Measurements from ENCODE around the gene BPIFB3. TPM values are rescaled to one million over a fixed set of nuclear protein-coding genes. Genes with fewer than 3 reads are reported as not detected.

The BPIFB3 gene
- total RNA-seq, 2 donors from 2014 or later = not detected

GRCh38 chr20:33065785-33066184, 12.1 kb downstream of the BPIFB3 start:
- no peaks in the 10 kb centered on the region for H3K27me3 ChIP-seq
- H3K9me3 ChIP-seq = no peaks in the 10 kb centered on the region
- no peak overlapping the region for H3K27ac ChIP-seq
- no peak overlapping the region for H3K4me3 ChIP-seq
- no peaks in the 10 kb centered on the region for H3K4me1 ChIP-seq
- H3K36me3 ChIP-seq = no peaks in the 10 kb centered on the region
- no peak for DNase-seq (ENCODE audit: low spot score)
- TF ChIP-seq, protein P1, sequence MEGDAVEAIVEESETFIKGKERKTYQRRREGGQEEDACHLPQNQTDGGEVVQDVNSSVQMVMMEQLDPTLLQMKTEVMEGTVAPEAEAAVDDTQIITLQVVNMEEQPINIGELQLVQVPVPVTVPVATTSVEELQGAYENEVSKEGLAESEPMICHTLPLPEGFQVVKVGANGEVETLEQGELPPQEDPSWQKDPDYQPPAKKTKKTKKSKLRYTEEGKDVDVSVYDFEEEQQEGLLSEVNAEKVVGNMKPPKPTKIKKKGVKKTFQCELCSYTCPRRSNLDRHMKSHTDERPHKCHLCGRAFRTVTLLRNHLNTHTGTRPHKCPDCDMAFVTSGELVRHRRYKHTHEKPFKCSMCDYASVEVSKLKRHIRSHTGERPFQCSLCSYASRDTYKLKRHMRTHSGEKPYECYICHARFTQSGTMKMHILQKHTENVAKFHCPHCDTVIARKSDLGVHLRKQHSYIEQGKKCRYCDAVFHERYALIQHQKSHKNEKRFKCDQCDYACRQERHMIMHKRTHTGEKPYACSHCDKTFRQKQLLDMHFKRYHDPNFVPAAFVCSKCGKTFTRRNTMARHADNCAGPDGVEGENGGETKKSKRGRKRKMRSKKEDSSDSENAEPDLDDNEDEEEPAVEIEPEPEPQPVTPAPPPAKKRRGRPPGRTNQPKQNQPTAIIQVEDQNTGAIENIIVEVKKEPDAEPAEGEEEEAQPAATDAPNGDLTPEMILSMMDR (IDR thresholded peaks at IDR 0.05) = no peak

DNA sequence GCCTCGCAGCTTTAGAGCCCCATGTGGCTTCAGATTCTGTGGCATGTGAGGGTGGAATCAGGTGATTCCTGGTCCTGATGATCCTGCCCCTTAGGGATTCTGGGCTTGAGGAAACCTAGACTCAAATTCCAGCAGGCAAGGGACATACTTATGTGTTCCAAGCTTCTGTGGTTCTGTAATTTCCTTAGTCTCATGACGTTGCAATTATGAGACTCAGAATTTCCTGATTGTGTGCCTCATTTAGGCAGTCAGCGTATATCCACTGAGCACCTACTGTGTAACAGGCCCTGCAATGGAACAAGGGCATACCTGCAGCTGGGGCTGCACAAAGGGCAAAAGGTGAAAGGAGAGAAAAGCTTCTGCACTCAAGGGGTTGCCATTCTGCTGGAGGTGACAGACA, 14.1 kb downstream of the BPIFB3 start:
- no peaks in the 10 kb centered on the region for H3K36me3 ChIP-seq
- H3K9me3 ChIP-seq = no peaks in the 10 kb centered on the region
- no peak overlapping the region for H3K27ac ChIP-seq
- H3K27me3 ChIP-seq = no peaks in the 10 kb centered on the region
- no peaks in the 10 kb centered on the region for H3K4me1 ChIP-seq
- H3K4me3 ChIP-seq = no peak overlapping the region
- no peak for DNase-seq (ENCODE audit: low spot score)
- TF ChIP-seq, protein P1 (IDR thresholded peaks at IDR 0.05) = no peak

- no peaks in the 10 kb centered on the region for H3K4me1 ChIP-seq
- H3K4me3 ChIP-seq = no peak overlapping the region
- TF ChIP-seq, protein P1 (IDR thresholded peaks at IDR 0.05) = no peak
- no peak overlapping the region for H3K27ac ChIP-seq
- no peaks in the 10 kb centered on the region for H3K9me3 ChIP-seq
- DNase-seq (ENCODE audit: low spot score) = no peak
- H3K27me3 ChIP-seq = no peaks in the 10 kb centered on the region
- H3K36me3 ChIP-seq = no peaks in the 10 kb centered on the region
These were observed 14.7 kb downstream of the BPIFB3 start for GRCh38 chr20:33068251-33068939.

- TF ChIP-seq, protein P1 (IDR thresholded peaks at IDR 0.05) = no peak
- Histone ChIP-seq H3K4me1 (no peaks in the 10 kb centered on the region), H3K27ac (no peak overlapping the region), H3K36me3 (no peaks in the 10 kb centered on the region), H3K27me3 (no peaks in the 10 kb centered on the region), H3K4me3 (no peak overlapping the region), H3K9me3 (no peaks in the 10 kb centered on the region)
- DNase-seq (ENCODE audit: low spot score) = no peak
These were observed 16.0 kb downstream of the BPIFB3 start for GRCh38 chr20:33069673-33070072.

- Histone ChIP-seq H3K27me3 (no peaks in the 10 kb centered on the region), H3K4me1 (no peaks in the 10 kb centered on the region), H3K9me3 (no peaks in the 10 kb centered on the region), H3K27ac (no peak overlapping the region), H3K4me3 (no peak overlapping the region), H3K36me3 (no peaks in the 10 kb centered on the region)
- TF ChIP-seq, protein P1 (IDR thresholded peaks at IDR 0.05) = no peak
- no peak for DNase-seq (ENCODE audit: low spot score)
These were observed 16.7 kb downstream of the BPIFB3 start for GRCh38 chr20:33070111-33071053.
